Urinary bladder (tissue), 4 donors: Measurements from ENCODE around the gene UBE2QL1. TPM values are rescaled to one million over a fixed set of nuclear protein-coding genes. Genes with fewer than 3 reads are reported as not detected.

Experiments
- DNase-seq: peaks from one replicate; pipeline ENCODE4 v3.0.0-alpha.2; 2015; ENCODE audit errors: extremely low spot score
- H3K27ac ChIP-seq: one replicate; pipeline ENCODE4 v1.5.1; 2013; ENCODE audit warnings: low read depth, mild to moderate bottlenecking, moderate library complexity
- H3K36me3 ChIP-seq: one replicate; pipeline ENCODE4 v1.6.1; 2013; ENCODE audit warnings: mild to moderate bottlenecking, moderate library complexity; ENCODE audit not compliant: insufficient read depth
- H3K4me1 ChIP-seq: one replicate; pipeline ENCODE4 v1.6.1; 2013; ENCODE audit warnings: mild to moderate bottlenecking, moderate library complexity; ENCODE audit not compliant: insufficient read depth
- H3K4me3 ChIP-seq: one replicate; pipeline ENCODE4 v1.5.1; 2013; ENCODE audit warnings: low read depth, low read length
- WGBS: extraction: QIAGEN DNeasy Blood & Tissue Kit; methylation state at CpG from one replicate; pipeline ENCODE4 v1.1.7; 2013; 5-methylcytosine and 5-hydroxymethylcytosine counted together
- polyA plus RNA-seq: library from polyadenylated mRNA; stranded (reverse); fragments of 200-250 nt; gene quantifications from one replicate; pipeline ENCODE4 v1.2.3, GENCODE V29; 2013
- total RNA-seq: library from RNA; depleted of rRNA; stranded (reverse); fragments of >200 nt; gene quantifications from one replicate; pipeline ENCODE4 v1.2.3, GENCODE V29; 2014
- donor health status: healthy with polysubstance abuse.
- donor health status: healthy.

Gene UBE2QL1, protein sequence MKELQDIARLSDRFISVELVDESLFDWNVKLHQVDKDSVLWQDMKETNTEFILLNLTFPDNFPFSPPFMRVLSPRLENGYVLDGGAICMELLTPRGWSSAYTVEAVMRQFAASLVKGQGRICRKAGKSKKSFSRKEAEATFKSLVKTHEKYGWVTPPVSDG
- total RNA-seq (0.48 TPM), polyA plus RNA-seq (0.46 TPM)

DNA sequence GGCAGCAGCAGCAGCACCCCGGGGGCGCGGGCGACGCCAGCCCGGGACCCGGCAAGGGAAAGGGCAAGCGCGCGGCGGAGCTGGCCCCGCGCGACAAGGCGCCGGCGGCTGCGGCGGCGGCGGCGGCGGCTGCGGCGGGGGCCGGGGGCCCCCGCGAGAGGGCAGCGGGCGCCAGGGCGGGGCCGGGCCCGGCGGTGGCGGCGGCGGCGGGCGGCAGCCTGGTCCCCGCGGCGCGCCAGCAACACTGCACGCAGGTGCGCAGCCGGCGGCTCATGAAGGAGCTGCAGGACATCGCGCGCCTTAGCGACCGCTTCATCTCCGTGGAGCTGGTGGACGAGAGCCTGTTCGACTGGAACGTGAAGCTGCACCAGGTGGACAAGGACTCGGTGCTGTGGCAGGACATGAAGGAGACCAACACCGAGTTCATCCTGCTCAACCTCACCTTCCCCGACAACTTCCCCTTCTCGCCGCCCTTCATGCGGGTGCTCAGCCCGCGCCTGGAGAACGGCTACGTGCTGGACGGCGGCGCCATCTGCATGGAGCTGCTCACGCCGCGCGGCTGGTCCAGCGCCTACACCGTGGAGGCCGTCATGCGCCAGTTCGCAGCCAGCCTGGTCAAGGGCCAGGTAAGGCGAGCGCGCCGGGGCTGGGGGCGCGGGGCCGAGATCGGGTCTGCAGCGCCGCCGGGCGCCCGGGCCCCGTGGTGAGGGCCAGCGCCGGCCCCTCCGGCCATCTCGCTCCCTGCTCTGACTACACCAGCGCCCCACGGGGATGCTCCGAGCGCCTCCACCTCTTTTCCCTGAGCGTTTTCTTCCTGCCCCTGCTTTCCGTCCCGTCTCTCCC is at the start of gene UBE2QL1:
Gene UBE2QL1 (plus strand): TSS at position 238 of the 843 bp plus-strand sequence. CDS start 35 bp downstream, at position 273.
- H3K36me3 ChIP-seq = no peaks in the 10 kb centered on the region
- H3K4me1 ChIP-seq = no peaks in the 10 kb centered on the region
- no peak within 1 kb of the TSS for H3K27ac ChIP-seq
- H3K4me3 ChIP-seq = peak within 1 kb of the TSS; percentile 34
- under 1% methylated on average over 102 of the region's 103 CpGs for WGBS
- no peak for DNase-seq

DNA sequence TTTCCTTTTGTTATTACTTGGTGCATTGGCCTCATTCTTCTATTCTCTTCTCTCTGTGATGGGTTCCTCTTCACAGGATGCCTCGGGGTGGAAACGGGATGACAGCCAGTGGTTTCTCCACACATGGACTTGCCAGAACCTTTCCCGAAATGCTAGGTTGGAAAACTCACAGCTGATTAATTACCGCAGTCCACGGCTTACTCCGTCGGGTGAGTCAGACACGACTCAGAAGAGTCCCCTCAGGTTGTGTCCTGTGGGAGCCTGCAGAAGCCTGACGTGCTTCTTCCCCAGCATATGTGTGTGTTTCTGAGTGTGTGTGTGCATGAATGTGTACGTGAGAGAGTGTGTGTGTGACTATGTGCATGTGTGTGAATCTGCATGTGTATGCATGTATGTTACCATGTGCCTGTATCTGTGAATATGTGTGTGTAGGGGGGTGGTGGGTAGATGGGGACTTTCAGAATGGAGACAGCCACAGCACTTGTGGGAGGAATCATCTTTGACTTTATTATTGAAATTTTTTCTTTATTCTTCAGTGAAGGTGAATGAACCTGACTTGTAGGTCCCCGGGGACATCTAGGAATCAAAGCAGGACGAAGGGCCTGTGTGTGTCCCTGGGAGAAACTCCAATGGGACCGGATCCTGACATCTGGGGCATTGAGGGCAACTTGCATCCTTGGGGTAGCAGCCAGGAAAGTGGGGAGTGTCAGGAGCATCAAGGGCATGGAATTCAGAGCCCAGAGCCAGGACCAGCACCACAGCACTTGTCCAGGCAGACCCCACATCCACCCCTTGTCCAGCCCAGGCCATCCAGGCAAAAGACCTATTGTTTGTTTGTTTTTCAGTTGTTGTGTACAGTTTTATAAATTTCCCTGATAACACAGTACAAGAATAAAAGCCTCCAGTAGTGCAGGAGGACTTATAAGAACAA is 48.4 kb upstream of the UBE2QL1 start:
- 73% methylated on average over 13 of the region's 13 CpGs for WGBS
- no peak for DNase-seq
- no peak overlapping the region for H3K4me3 ChIP-seq

DNA sequence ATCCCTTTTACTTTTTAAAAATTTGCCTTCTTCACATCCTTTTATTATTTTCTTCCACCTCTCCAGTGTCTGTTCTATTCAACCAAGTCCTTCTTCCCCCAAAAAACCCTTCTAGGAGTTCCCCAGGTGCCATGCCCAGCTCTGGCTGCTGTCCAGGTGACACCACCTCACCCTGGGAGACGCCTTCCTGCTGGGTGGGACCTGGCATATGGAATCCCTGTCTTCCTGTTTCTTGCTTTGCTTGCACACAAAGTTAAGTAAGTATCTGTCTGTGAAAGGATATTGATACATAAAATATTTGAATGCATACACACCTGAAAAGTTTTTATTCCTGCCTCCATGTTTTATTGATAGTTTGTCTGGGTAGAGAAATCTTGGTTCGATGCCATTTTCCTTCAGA is 47.2 kb upstream of the UBE2QL1 start:
- Histone ChIP-seq H3K4me1 (no peaks in the 10 kb centered on the region), H3K36me3 (no peaks in the 10 kb centered on the region), H3K4me3 (no peak overlapping the region), H3K27ac (no peak overlapping the region)
- 59% methylated on average over 2 of the region's 2 CpGs for WGBS
- DNase-seq = no peak

More for the DNA sequence above, 48.4 kb upstream of the UBE2QL1 start:
- no peaks in the 10 kb centered on the region for H3K4me1 ChIP-seq
- H3K27ac ChIP-seq = no peak overlapping the region
- no peaks in the 10 kb centered on the region for H3K36me3 ChIP-seq

DNA sequence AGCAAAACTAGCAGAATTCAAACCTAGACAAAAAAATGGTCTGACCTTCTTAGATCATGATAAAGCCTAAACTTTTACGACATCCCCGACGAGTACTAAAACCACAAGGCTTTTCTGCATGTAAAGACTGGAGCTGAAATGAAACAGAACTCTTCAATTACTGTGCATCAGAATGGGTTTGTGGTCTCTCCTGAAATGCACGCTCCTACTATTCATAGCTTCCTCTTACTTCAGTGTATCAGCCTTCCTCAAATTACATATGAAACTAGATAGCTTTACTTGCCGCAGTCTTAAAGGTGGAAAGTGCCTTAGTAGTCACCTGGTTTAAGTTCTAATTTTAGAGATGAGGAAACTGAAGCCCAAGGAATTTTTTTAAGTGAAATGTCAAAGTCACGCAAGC is 45.7 kb upstream of the UBE2QL1 start:
- no peak for DNase-seq
- no peaks in the 10 kb centered on the region for H3K4me1 ChIP-seq
- WGBS = 32% methylated on average over 6 of the region's 6 CpGs
- no peak overlapping the region for H3K4me3 ChIP-seq
- no peaks in the 10 kb centered on the region for H3K36me3 ChIP-seq
- H3K27ac ChIP-seq = no peak overlapping the region

DNA sequence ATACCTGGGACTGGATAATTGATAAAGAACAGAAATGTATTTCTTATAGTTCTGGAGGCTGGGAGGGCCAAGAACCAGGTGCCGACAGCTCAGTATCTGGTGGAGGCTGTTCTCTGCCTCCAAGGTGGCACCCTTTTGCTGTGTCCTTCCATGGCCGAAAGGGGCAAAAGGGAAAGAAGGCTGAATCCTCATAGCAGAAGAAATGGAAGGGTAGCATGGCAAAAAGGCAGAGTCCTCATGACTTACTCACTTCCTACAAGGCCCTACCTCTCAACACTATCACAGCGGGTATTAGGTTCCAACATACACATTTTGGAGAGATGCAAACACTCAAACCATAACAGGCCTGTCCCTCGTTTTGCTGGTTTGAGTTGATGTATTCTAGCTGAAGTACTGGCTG is 45.2 kb upstream of the UBE2QL1 start:
- Histone ChIP-seq H3K4me1 (no peaks in the 10 kb centered on the region), H3K4me3 (no peak overlapping the region), H3K27ac (no peak overlapping the region), H3K36me3 (no peaks in the 10 kb centered on the region)
- 81% methylated on average over 4 of the region's 4 CpGs for WGBS
- DNase-seq = no peak

DNA sequence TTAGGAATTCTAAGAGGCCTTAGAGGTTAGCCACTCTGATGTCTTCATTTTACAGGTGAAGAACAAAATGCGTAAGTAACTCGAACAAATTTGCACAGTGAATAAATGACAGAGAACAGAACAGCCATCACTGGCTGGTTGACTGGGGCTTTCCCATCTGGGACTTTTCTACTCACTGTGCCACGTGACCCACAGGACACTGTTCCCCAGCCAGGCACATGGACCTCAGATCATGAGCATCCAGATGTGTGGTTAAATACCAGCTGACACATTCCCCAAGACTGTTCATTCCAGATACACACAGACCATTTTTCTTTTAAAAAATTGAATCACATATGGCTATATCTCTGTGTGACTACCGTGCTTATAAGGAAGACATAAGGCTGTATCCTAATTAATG is 44.5 kb upstream of the UBE2QL1 start:
- no peak overlapping the region for H3K4me3 ChIP-seq
- WGBS = 89% methylated on average over 4 of the region's 4 CpGs

GRCh38 chr5:6405591-6405990 is 43.1 kb upstream of the UBE2QL1 start:
- 78% methylated on average over 4 of the region's 4 CpGs for WGBS
- DNase-seq = no peak
- Histone ChIP-seq H3K4me1 (no peaks in the 10 kb centered on the region), H3K27ac (no peak overlapping the region), H3K36me3 (no peaks in the 10 kb centered on the region), H3K4me3 (no peak overlapping the region)

More for the DNA sequence above, 44.5 kb upstream of the UBE2QL1 start:
- DNase-seq = no peak
- no peak overlapping the region for H3K27ac ChIP-seq
- H3K4me1 ChIP-seq = no peaks in the 10 kb centered on the region
- H3K36me3 ChIP-seq = no peaks in the 10 kb centered on the region

GRCh38 chr5:6407558-6408259 is 41.0 kb upstream of the UBE2QL1 start:
- DNase-seq = no peak
- 51% methylated on average over 6 of the region's 6 CpGs for WGBS
- H3K4me1 ChIP-seq = no peaks in the 10 kb centered on the region
- H3K36me3 ChIP-seq = no peaks in the 10 kb centered on the region
- H3K4me3 ChIP-seq = no peak overlapping the region
- no peak overlapping the region for H3K27ac ChIP-seq

- DNase-seq = no peak
- Histone ChIP-seq H3K4me1 (no peaks in the 10 kb centered on the region), H3K36me3 (no peaks in the 10 kb centered on the region), H3K4me3 (no peak overlapping the region), H3K27ac (no peak overlapping the region)
- 67% methylated on average over 5 of the region's 5 CpGs for WGBS
Observed at GRCh38 chr5:6408260-6408596, 40.4 kb upstream of the UBE2QL1 start.

DNA sequence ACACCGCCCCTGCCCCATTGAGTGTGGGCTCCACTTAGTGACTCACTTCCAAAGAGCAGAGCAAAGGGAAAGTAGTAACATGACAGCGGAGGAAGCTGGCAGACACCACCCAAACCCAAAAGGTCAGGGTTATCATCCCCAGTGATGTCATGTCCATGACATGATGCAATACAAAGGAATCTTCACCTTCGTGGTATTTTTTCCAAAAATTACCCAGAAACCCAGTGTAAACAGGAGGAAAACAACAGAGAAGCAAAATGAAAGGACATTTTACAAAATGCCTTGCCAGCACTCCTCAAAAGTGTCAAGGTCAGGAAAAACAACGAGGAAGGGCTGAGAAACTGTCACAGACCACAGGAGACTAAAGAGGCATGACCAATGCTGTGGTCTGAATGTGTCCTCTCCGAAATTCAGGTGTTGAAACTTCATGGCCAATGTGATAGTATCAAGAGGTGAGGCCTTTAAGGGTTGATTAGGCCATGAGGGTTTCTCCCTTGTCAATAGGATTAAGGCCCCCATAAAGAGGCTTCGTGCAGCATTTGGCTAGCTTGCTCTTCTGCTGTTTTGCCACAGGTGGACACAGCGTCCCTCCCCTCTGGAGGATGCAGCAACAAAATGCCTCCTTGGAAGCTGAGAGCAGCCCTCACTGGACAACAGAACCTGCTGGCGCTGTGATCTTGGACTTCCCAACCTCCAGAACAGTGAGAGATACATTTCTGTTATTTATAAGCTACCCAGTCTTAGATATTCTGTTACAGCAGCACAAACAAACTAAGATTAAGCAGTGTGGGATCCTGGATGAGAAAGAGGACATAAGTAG is 39.8 kb upstream of the UBE2QL1 start:
- 71% methylated on average over 8 of the region's 8 CpGs for WGBS
- Histone ChIP-seq H3K36me3 (no peaks in the 10 kb centered on the region), H3K4me3 (no peak overlapping the region), H3K27ac (no peak overlapping the region), H3K4me1 (no peaks in the 10 kb centered on the region)
- DNase-seq = no peak

GRCh38 chr5:6410421-6410820 is 38.2 kb upstream of the UBE2QL1 start:
- DNase-seq = no peak
- Histone ChIP-seq H3K4me3 (no peak overlapping the region), H3K27ac (no peak overlapping the region), H3K4me1 (no peaks in the 10 kb centered on the region), H3K36me3 (no peaks in the 10 kb centered on the region)
- 86% methylated on average over 9 of the region's 9 CpGs for WGBS

GRCh38 chr5:6411141-6411540 is 37.5 kb upstream of the UBE2QL1 start:
- WGBS = 91% methylated on average over 15 of the region's 15 CpGs
- Histone ChIP-seq H3K36me3 (no peaks in the 10 kb centered on the region), H3K27ac (no peak overlapping the region), H3K4me1 (no peaks in the 10 kb centered on the region), H3K4me3 (no peak overlapping the region)
- DNase-seq = no peak
